ENCODE measurements around the gene FATE1.

Gene FATE1

GRCh38 chrX:151703487-151703886, 12.3 kb upstream of the FATE1 start:
- Histone ChIP-seq H3K14ac (ENCODE audit: low read length in 2 of 2) (no peak overlapping the region), H3K27ac (ENCODE audit: low read length, poor library complexity, severe bottlenecking) (no peak overlapping the region), H3K79me1 (replicated peaks; ENCODE audit: low read length, poor library complexity, severe bottlenecking) (no peaks in the 10 kb centered on the region), H4K8ac (ENCODE audit: low read length) (no peak overlapping the region), H3K4me3 (ENCODE audit: insufficient read depth in 1 of 2, low read depth in 1 of 2, low read length in 2 of 2) (no peak overlapping the region), H2BK12ac (ENCODE audit: low read length in 2 of 2) (no peak overlapping the region), H2BK120ac (ENCODE audit: low read depth, low read length) (no peak overlapping the region), H4K91ac (ENCODE audit: low read length) (no peak overlapping the region), H3K4me2 (ENCODE audit: low read length, poor library complexity, severe bottlenecking) (no peak overlapping the region), H3K9ac (ENCODE audit: low read length) (no peak overlapping the region), H3K36me3 (ENCODE audit: control insufficient read depth in 1 of 2, insufficient read depth in 2 of 2, low read depth in 1 of 2, low read length in 2 of 2) (no peaks in the 10 kb centered on the region), H3K4me1 (ENCODE audit: control insufficient read depth, insufficient read depth, low read depth, low read length) (no peaks in the 10 kb centered on the region), H3K9me3 (ENCODE audit: control insufficient read depth, low read length) (no peaks in the 10 kb centered on the region), H3K27me3 (ENCODE audit: control insufficient read depth in 1 of 2, insufficient read depth in 1 of 2, low read length in 2 of 2) (peaks cover 0 to 52% of the 10 kb centered on the region in 2 experiments), H3K18ac (ENCODE audit: low read depth in 1 of 2, low read length in 2 of 2) (no peak overlapping the region), H2BK15ac (ENCODE audit: low read depth, poor library complexity, severe bottlenecking) (no peak overlapping the region), H3K4ac (ENCODE audit: low read depth in 1 of 2, low read length in 2 of 2) (no peak overlapping the region), H2AFZ (ENCODE audit: low read depth, low read length) (no peak overlapping the region), H2BK5ac (ENCODE audit: low read depth, low read length, poor library complexity, severe bottlenecking) (no peak overlapping the region), H3K23ac (ENCODE audit: low read length in 2 of 2) (no peak overlapping the region), H2AK5ac (ENCODE audit: low read length, severe bottlenecking) (no peak overlapping the region)
- WGBS: 66% methylated on average over 7 of the region's 7 CpGs
- DNase-seq: no peak

GRCh38 chrX:151704041-151704663, 11.7 kb upstream of the FATE1 start:
- 62% methylated on average over 9 of the region's 13 CpGs for WGBS
- H3K79me1 ChIP-seq (replicated peaks; ENCODE audit: low read length, poor library complexity, severe bottlenecking): no peaks in the 10 kb centered on the region
- H3K4me3 ChIP-seq (ENCODE audit: insufficient read depth in 1 of 2, low read depth in 1 of 2, low read length in 2 of 2): peak overlapping the region in 1 of 2 experiments; percentile 58
- H3K4me1 ChIP-seq (ENCODE audit: control insufficient read depth, insufficient read depth, low read depth, low read length): no peaks in the 10 kb centered on the region
- no peak overlapping the region for H3K4me2 ChIP-seq (ENCODE audit: low read length, poor library complexity, severe bottlenecking)
- H3K23ac ChIP-seq (ENCODE audit: low read length in 2 of 2): no peak overlapping the region
- H3K14ac ChIP-seq (ENCODE audit: low read length in 2 of 2): no peak overlapping the region
- peaks cover 0 to 56% of the 10 kb centered on the region in 2 experiments for H3K27me3 ChIP-seq (ENCODE audit: control insufficient read depth in 1 of 2, insufficient read depth in 1 of 2, low read length in 2 of 2)
- no peak overlapping the region for H2AK5ac ChIP-seq (ENCODE audit: low read length, severe bottlenecking)
- DNase-seq: no peak
- no peak overlapping the region for H3K4ac ChIP-seq (ENCODE audit: low read depth in 1 of 2, low read length in 2 of 2)
- no peaks in the 10 kb centered on the region for H3K36me3 ChIP-seq (ENCODE audit: control insufficient read depth in 1 of 2, insufficient read depth in 2 of 2, low read depth in 1 of 2, low read length in 2 of 2)
- no peak overlapping the region for H2BK15ac ChIP-seq (ENCODE audit: low read depth, poor library complexity, severe bottlenecking)
- H3K18ac ChIP-seq (ENCODE audit: low read depth in 1 of 2, low read length in 2 of 2): no peak overlapping the region
- H2AFZ ChIP-seq (ENCODE audit: low read depth, low read length): no peak overlapping the region
- no peak overlapping the region for H2BK5ac ChIP-seq (ENCODE audit: low read depth, low read length, poor library complexity, severe bottlenecking)
- H2BK12ac ChIP-seq (ENCODE audit: low read length in 2 of 2): no peak overlapping the region
- peak overlapping the region; percentile 45 for H3K9ac ChIP-seq (ENCODE audit: low read length)
- H2BK120ac ChIP-seq (ENCODE audit: low read depth, low read length): no peak overlapping the region
- H4K91ac ChIP-seq (ENCODE audit: low read length): no peak overlapping the region
- no peak overlapping the region for H4K8ac ChIP-seq (ENCODE audit: low read length)
- no peak overlapping the region for H3K27ac ChIP-seq (ENCODE audit: low read length, poor library complexity, severe bottlenecking)
- H3K9me3 ChIP-seq (ENCODE audit: control insufficient read depth, low read length): no peaks in the 10 kb centered on the region

- Histone ChIP-seq H3K23ac (ENCODE audit: low read length in 2 of 2) (no peak overlapping the region), H2BK12ac (ENCODE audit: low read length in 2 of 2) (no peak overlapping the region), H4K91ac (ENCODE audit: low read length) (no peak overlapping the region), H2BK5ac (ENCODE audit: low read depth, low read length, poor library complexity, severe bottlenecking) (no peak overlapping the region), H3K27ac (ENCODE audit: low read length, poor library complexity, severe bottlenecking) (no peak overlapping the region), H3K4me3 (ENCODE audit: insufficient read depth in 1 of 2, low read depth in 1 of 2, low read length in 2 of 2) (no peak overlapping the region), H3K36me3 (ENCODE audit: control insufficient read depth in 1 of 2, insufficient read depth in 2 of 2, low read depth in 1 of 2, low read length in 2 of 2) (no peaks in the 10 kb centered on the region), H3K14ac (ENCODE audit: low read length in 2 of 2) (no peak overlapping the region), H3K18ac (ENCODE audit: low read depth in 1 of 2, low read length in 2 of 2) (no peak overlapping the region), H2BK15ac (ENCODE audit: low read depth, poor library complexity, severe bottlenecking) (no peak overlapping the region), H3K27me3 (ENCODE audit: control insufficient read depth in 1 of 2, insufficient read depth in 1 of 2, low read length in 2 of 2) (peaks cover 0 to 58% of the 10 kb centered on the region in 2 experiments), H3K4me2 (ENCODE audit: low read length, poor library complexity, severe bottlenecking) (no peak overlapping the region), H3K9me3 (ENCODE audit: control insufficient read depth, low read length) (no peaks in the 10 kb centered on the region), H3K4me1 (ENCODE audit: control insufficient read depth, insufficient read depth, low read depth, low read length) (no peaks in the 10 kb centered on the region), H2BK120ac (ENCODE audit: low read depth, low read length) (no peak overlapping the region), H3K79me1 (replicated peaks; ENCODE audit: low read length, poor library complexity, severe bottlenecking) (no peaks in the 10 kb centered on the region), H2AK5ac (ENCODE audit: low read length, severe bottlenecking) (no peak overlapping the region), H3K9ac (ENCODE audit: low read length) (no peak overlapping the region), H3K4ac (ENCODE audit: low read depth in 1 of 2, low read length in 2 of 2) (no peak overlapping the region), H4K8ac (ENCODE audit: low read length) (no peak overlapping the region), H2AFZ (ENCODE audit: low read depth, low read length) (no peak overlapping the region)
- WGBS: 88% methylated on average over 6 of the region's 7 CpGs
- no peak for DNase-seq
These were observed 7.0 kb upstream of the FATE1 start for GRCh38 chrX:151708821-151709220.

- no peaks in the 10 kb centered on the region for H3K79me1 ChIP-seq (replicated peaks; ENCODE audit: low read length, poor library complexity, severe bottlenecking)
- no peak overlapping the region for H3K4me3 ChIP-seq (ENCODE audit: insufficient read depth in 1 of 2, low read depth in 1 of 2, low read length in 2 of 2)
- H2BK15ac ChIP-seq (ENCODE audit: low read depth, poor library complexity, severe bottlenecking): no peak overlapping the region
- H2BK120ac ChIP-seq (ENCODE audit: low read depth, low read length): no peak overlapping the region
- H2BK5ac ChIP-seq (ENCODE audit: low read depth, low read length, poor library complexity, severe bottlenecking): no peak overlapping the region
- no peak overlapping the region for H2AFZ ChIP-seq (ENCODE audit: low read depth, low read length)
- no peak overlapping the region for H3K9ac ChIP-seq (ENCODE audit: low read length)
- H3K27ac ChIP-seq (ENCODE audit: low read length, poor library complexity, severe bottlenecking): no peak overlapping the region
- H3K18ac ChIP-seq (ENCODE audit: low read depth in 1 of 2, low read length in 2 of 2): no peak overlapping the region
- no peak overlapping the region for H4K91ac ChIP-seq (ENCODE audit: low read length)
- no peak for DNase-seq
- H3K23ac ChIP-seq (ENCODE audit: low read length in 2 of 2): no peak overlapping the region
- H3K4me1 ChIP-seq (ENCODE audit: control insufficient read depth, insufficient read depth, low read depth, low read length): no peaks in the 10 kb centered on the region
- no peak overlapping the region for H2BK12ac ChIP-seq (ENCODE audit: low read length in 2 of 2)
- peaks cover 0 to 53% of the 10 kb centered on the region in 2 experiments for H3K27me3 ChIP-seq (ENCODE audit: control insufficient read depth in 1 of 2, insufficient read depth in 1 of 2, low read length in 2 of 2)
- H3K36me3 ChIP-seq (ENCODE audit: control insufficient read depth in 1 of 2, insufficient read depth in 2 of 2, low read depth in 1 of 2, low read length in 2 of 2): no peaks in the 10 kb centered on the region
- H4K8ac ChIP-seq (ENCODE audit: low read length): no peak overlapping the region
- H3K4ac ChIP-seq (ENCODE audit: low read depth in 1 of 2, low read length in 2 of 2): no peak overlapping the region
- H2AK5ac ChIP-seq (ENCODE audit: low read length, severe bottlenecking): no peak overlapping the region
- no peaks in the 10 kb centered on the region for H3K9me3 ChIP-seq (ENCODE audit: control insufficient read depth, low read length)
- no peak overlapping the region for H3K4me2 ChIP-seq (ENCODE audit: low read length, poor library complexity, severe bottlenecking)
- WGBS: 42% methylated on average over 2 of the region's 2 CpGs
- no peak overlapping the region for H3K14ac ChIP-seq (ENCODE audit: low read length in 2 of 2)
These were observed 5.4 kb upstream of the FATE1 start for GRCh38 chrX:151710457-151710856.

All from mesenchymal stem cell (in vitro differentiated cells and primary cell).